K562 (cell line): ENCODE measurements around the gene ARPC1A. TPM values are rescaled to one million over a fixed set of nuclear protein-coding genes. Genes with fewer than 3 reads are reported as not detected.

ENCODE experiments used
- BACH1 ChIP-seq: fragments of 200-800 bp; sonication (Bioruptor generic); IDR thresholded peaks from 2 replicates; pipeline ENCODE4 v1.6.1; 2016; ENCODE audit warnings: missing genetic modification characterization, missing compliant biosample characterization
- CAMTA2 ChIP-seq: fragments of 250-450 bp; sonication (Bioruptor Pico); conservative IDR thresholded peaks from 2 replicates; pipeline ENCODE4 v1.5.1; 2022
- E2F3 ChIP-seq: fragments of 250-450 bp; sonication (Bioruptor Pico); IDR thresholded peaks from 2 replicates; pipeline ENCODE4 v1.4.0; 2020; ENCODE audit warnings: mild to moderate bottlenecking
- JUN ChIP-seq, 2 experiments: sonication (generic) in 1 of 2; formaldehyde crosslinking in 1 of 2; IDR thresholded peaks; 2 replicates each; pipeline versions ENCODE4 v1.6.1 to v1.8.0; 2012 to 2022; ENCODE audit warnings: borderline replicate concordance in 2 of 2, mild to moderate bottlenecking in 2 of 2, improper control_type of control experiment in 1 of 2, low read depth in 1 of 2, low read length in 1 of 2, missing genetic modification reagents in 1 of 2
- PHF21A ChIP-seq: fragments of 450-650 bp; IDR thresholded peaks from 2 replicates; pipeline ENCODE4 v1.6.1; 2017; ENCODE audit warnings: low read depth, borderline replicate concordance
- PPARD ChIP-seq: fragments of 250-450 bp; sonication (Bioruptor Pico); IDR thresholded peaks from 2 replicates; pipeline ENCODE4 v1.8.0; 2022; ENCODE audit warnings: inconsistent platforms, mild to moderate bottlenecking, moderate library complexity
- SPI1 ChIP-seq: IDR thresholded peaks from 2 replicates; pipeline ENCODE4 v1.6.1; 2011; ENCODE audit warnings: low read depth, low read length, control low read depth, borderline replicate concordance
- ZNF165 ChIP-seq: fragments of 250-450 bp; sonication (Bioruptor Pico); IDR thresholded peaks from 2 replicates; pipeline ENCODE4 v1.4.0; 2020; ENCODE audit warnings: borderline replicate concordance
- ZNF263 ChIP-seq: sonication (generic); formaldehyde crosslinking; IDR thresholded peaks from 2 replicates; pipeline ENCODE4 v1.8.0; 2022; ENCODE audit warnings: mild to moderate bottlenecking, missing genetic modification reagents, borderline replicate concordance
- polyA plus RNA-seq, 8 experiments: library from polyadenylated mRNA; depleted of rRNA in 4 of 8; stranded (reverse) in 5 of 8; unstranded in 3 of 8; fragments of >200 nt; fragmentation: Nextera tagmentation in 2 of 8; fragmentation: Illumina TruSeq in 1 of 8; extraction: Ambion mirVana in 2 of 8; extraction: Trizol in 1 of 8; gene quantifications; 2 replicates each; pipeline versions ENCODE4 v1.2.1 to v1.2.3, GENCODE V29; 2011 to 2014; ENCODE audit warnings: inconsistent platforms in 1 of 8, missing spikeins in 1 of 8
- total RNA-seq, 7 experiments: library from RNA; depleted of rRNA in 6 of 7; stranded (reverse); fragments of >200 nt in 6 of 7; fragmentation: Illumina TruSeq in 2 of 7; extraction: Trizol in 2 of 7; gene quantifications; 2 replicates each; pipeline versions ENCODE4 v1.2.1 to v1.2.3, GENCODE V29; 2011 to 2021; ENCODE audit warnings: low replicate concordance in 1 of 7
- TF ChIP-seq, protein P1 (sequence below): fragments of 450-650 bp; IDR thresholded peaks from 2 replicates; pipeline ENCODE4 v1.6.1; 2016; ENCODE audit warnings: antibody characterized with exemption
- TF ChIP-seq, protein P2 (sequence below), 2 experiments: fragments of 150-350 bp in 1 of 2; IDR thresholded peaks; 2 replicates each; pipeline ENCODE4 v1.6.1; 2012 to 2016; ENCODE audit warnings: low read depth in 2 of 2, low read length in 2 of 2, mild to moderate bottlenecking in 1 of 2, moderate library complexity in 1 of 2
- TF ChIP-seq, protein P3 (sequence below): sonication (generic); formaldehyde crosslinking; IDR thresholded peaks from 2 replicates; pipeline ENCODE4 v1.9.0; 2022; ENCODE audit warnings: mild to moderate bottlenecking, missing genetic modification reagents
- TF ChIP-seq, protein P4 (sequence below), 2 experiments: IDR thresholded peaks; 2 replicates each; pipeline ENCODE4 v1.6.1; 2012; ENCODE audit warnings: improper control_type of control experiment in 2 of 2, low read depth in 2 of 2, low read length in 2 of 2, borderline replicate concordance in 1 of 2
- TF ChIP-seq, protein P5 (sequence below), 2 experiments: fragments of 250-450 bp in 1 of 2; fragments of 450-650 bp in 1 of 2; sonication (Bioruptor Pico) in 1 of 2; IDR thresholded peaks; 2 replicates each; pipeline versions ENCODE4 v1.6.1 to v1.8.0; 2016 to 2021; ENCODE audit warnings: mild to moderate bottlenecking in 2 of 2, moderate library complexity in 2 of 2, missing compliant biosample characterization in 1 of 2, missing genetic modification characterization in 1 of 2
- TF ChIP-seq, protein P6 (sequence below): conservative IDR thresholded peaks from 2 replicates; pipeline ENCODE4 v1.6.1; 2011; ENCODE audit warnings: low read depth, mild to moderate bottlenecking, low read length; ENCODE audit not compliant: control insufficient read depth

ARPC1A gene
- total and polyA plus RNA-seq, 9 of the 15 experiments (the other 6 are each of a cell fraction or from before 2014, with no cell fraction given), result 39.5 to 151 (median 86.1) TPM

DNA sequence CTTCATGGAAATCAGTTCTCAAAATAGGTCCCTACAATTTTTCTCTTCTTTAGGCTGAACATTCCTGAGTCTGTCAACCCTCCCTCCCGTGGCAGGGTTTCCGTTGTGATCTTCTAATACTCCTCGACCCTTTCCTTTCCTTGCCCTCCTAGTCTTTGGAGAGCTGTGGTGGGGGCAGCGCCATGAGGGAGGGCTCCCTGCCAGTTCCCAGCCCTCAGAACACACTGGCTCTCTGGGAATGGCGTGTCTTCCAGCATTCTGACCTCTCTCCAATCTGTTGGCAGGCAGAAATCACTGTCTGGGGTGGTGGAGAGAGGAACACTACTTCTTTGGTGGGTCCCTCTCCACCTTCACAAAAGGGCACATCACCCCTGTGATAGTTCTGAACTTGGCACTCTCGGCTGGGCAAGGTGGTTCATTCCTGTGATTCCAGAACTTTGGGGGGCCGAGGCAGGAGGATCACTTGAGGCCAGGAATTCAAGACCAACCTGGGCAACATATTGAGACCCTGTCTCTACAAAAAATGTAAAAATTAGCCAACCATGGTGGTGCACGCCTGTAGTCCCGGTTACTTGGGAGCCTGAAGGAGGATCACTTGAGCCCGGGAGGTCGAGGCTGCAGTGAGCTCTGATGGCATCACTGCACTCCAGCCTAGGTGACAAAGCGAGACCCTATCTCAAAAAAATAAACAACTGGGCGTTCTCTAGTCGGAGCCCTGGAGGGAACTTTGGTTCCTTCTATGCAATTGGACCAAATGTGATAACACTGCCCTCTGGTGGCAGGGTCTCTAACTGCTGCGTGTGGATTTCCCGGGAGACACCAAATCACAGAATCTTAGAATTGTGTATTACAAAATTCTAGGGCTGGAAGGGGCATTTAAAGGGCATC, 13.1 kb upstream of the ARPC1A start (continued):
- TF ChIP-seq BACH1 (tag), result no peak
- 0 out of 2 replicates have a peak, but pooled peaks have one; percentile 12 for TF ChIP-seq PHF21A
- no peak for TF ChIP-seq SPI1
- TF ChIP-seq, protein P1, sequence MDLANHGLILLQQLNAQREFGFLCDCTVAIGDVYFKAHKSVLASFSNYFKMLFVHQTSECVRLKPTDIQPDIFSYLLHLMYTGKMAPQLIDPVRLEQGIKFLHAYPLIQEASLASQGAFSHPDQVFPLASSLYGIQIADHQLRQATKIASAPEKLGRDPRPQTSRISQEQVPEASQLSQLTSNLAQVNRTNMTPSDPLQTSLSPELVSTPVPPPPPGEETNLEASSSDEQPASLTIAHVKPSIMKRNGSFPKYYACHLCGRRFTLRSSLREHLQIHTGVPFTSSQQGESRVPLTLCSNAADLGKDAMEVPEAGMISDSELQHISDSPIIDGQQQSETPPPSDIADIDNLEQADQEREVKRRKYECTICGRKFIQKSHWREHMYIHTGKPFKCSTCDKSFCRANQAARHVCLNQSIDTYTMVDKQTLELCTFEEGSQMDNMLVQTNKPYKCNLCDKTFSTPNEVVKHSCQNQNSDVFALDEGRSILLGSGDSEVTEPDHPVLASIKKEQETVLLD, result no peak
- TF ChIP-seq, protein P2, sequence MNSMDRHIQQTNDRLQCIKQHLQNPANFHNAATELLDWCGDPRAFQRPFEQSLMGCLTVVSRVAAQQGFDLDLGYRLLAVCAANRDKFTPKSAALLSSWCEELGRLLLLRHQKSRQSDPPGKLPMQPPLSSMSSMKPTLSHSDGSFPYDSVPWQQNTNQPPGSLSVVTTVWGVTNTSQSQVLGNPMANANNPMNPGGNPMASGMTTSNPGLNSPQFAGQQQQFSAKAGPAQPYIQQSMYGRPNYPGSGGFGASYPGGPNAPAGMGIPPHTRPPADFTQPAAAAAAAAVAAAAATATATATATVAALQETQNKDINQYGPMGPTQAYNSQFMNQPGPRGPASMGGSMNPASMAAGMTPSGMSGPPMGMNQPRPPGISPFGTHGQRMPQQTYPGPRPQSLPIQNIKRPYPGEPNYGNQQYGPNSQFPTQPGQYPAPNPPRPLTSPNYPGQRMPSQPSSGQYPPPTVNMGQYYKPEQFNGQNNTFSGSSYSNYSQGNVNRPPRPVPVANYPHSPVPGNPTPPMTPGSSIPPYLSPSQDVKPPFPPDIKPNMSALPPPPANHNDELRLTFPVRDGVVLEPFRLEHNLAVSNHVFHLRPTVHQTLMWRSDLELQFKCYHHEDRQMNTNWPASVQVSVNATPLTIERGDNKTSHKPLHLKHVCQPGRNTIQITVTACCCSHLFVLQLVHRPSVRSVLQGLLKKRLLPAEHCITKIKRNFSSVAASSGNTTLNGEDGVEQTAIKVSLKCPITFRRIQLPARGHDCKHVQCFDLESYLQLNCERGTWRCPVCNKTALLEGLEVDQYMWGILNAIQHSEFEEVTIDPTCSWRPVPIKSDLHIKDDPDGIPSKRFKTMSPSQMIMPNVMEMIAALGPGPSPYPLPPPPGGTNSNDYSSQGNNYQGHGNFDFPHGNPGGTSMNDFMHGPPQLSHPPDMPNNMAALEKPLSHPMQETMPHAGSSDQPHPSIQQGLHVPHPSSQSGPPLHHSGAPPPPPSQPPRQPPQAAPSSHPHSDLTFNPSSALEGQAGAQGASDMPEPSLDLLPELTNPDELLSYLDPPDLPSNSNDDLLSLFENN (IDR thresholded peaks at IDR 0.05; ENCODE audit: low read depth in 2 of 2, low read length in 2 of 2), result no peak
- TF ChIP-seq E2F3 (CRISPR knock-in tag), result no peak
- TF ChIP-seq, protein P3, sequence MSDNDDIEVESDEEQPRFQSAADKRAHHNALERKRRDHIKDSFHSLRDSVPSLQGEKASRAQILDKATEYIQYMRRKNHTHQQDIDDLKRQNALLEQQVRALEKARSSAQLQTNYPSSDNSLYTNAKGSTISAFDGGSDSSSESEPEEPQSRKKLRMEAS, result no peak
- TF ChIP-seq, protein P4, sequence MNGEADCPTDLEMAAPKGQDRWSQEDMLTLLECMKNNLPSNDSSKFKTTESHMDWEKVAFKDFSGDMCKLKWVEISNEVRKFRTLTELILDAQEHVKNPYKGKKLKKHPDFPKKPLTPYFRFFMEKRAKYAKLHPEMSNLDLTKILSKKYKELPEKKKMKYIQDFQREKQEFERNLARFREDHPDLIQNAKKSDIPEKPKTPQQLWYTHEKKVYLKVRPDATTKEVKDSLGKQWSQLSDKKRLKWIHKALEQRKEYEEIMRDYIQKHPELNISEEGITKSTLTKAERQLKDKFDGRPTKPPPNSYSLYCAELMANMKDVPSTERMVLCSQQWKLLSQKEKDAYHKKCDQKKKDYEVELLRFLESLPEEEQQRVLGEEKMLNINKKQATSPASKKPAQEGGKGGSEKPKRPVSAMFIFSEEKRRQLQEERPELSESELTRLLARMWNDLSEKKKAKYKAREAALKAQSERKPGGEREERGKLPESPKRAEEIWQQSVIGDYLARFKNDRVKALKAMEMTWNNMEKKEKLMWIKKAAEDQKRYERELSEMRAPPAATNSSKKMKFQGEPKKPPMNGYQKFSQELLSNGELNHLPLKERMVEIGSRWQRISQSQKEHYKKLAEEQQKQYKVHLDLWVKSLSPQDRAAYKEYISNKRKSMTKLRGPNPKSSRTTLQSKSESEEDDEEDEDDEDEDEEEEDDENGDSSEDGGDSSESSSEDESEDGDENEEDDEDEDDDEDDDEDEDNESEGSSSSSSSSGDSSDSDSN (IDR thresholded peaks at IDR 0.05; ENCODE audit: borderline replicate concordance in 1 of 2, low read depth in 2 of 2, low read length in 2 of 2), result 0 out of 4 replicates have a peak, but pooled peaks of 1 of the 2 experiments have one; percentile 29
- no peak for TF ChIP-seq PPARD (CRISPR knock-in tag)
- TF ChIP-seq JUN (IDR thresholded peaks at IDR 0.05; ENCODE audit: borderline replicate concordance, low read depth, low read length), result no peak
- TF ChIP-seq JUN (CRISPR knock-in tag; IDR thresholded peaks at IDR 0.05; ENCODE audit: borderline replicate concordance), result no peak
- TF ChIP-seq ZNF165 (CRISPR knock-in tag), result 0 out of 2 replicates have a peak, but pooled peaks have one; percentile 31
- TF ChIP-seq, protein P5, sequence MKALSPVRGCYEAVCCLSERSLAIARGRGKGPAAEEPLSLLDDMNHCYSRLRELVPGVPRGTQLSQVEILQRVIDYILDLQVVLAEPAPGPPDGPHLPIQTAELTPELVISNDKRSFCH (CRISPR knock-in tag; IDR thresholded peaks at IDR 0.05), result no peak
- TF ChIP-seq, protein P5 (tag; IDR thresholded peaks at IDR 0.05), result no peak
- no peak for TF ChIP-seq CAMTA2
- TF ChIP-seq ZNF263 (CRISPR knock-in tag), result no peak
- TF ChIP-seq, protein P6, sequence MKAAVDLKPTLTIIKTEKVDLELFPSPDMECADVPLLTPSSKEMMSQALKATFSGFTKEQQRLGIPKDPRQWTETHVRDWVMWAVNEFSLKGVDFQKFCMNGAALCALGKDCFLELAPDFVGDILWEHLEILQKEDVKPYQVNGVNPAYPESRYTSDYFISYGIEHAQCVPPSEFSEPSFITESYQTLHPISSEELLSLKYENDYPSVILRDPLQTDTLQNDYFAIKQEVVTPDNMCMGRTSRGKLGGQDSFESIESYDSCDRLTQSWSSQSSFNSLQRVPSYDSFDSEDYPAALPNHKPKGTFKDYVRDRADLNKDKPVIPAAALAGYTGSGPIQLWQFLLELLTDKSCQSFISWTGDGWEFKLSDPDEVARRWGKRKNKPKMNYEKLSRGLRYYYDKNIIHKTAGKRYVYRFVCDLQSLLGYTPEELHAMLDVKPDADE, result no peak
